C4-2B (cell line): ENCODE results near the gene LACTBL1.

Experiments
- ZFX ChIP-seq: fragments of 450-650 bp; IDR thresholded peaks from 2 replicates; pipeline ENCODE4 v1.6.1; 2017
- TF ChIP-seq, protein P1 (sequence below): fragments of 450-650 bp; conservative IDR thresholded peaks from 2 replicates; pipeline ENCODE4 v1.5.1; 2017; ENCODE audit warnings: mild to moderate bottlenecking

DNA sequence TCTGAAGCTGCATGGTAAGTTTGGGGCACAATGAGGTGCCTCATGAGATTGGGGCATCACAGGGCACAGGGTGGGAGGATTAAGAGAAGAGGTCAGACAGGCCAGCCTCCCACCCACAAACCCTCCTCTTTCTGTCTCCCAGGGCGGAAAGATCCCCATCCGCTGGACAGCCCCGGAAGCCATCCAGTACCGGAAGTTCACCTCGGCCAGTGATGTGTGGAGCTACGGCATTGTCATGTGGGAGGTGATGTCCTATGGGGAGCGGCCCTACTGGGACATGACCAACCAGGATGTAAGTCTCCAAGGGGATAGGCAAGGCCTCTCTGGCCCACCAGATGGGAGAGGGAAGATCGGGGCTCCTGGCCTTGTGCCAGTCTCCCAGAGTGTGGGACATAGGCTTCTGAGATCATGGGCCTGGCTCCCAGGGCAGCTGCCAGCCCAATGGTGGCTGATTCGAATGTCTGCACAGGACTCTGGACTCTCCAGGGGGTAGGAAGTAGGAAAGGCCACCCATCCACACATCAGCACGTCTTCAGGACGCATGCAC lies 63.7 kb downstream of the LACTBL1 start:
- TF ChIP-seq, protein P1, sequence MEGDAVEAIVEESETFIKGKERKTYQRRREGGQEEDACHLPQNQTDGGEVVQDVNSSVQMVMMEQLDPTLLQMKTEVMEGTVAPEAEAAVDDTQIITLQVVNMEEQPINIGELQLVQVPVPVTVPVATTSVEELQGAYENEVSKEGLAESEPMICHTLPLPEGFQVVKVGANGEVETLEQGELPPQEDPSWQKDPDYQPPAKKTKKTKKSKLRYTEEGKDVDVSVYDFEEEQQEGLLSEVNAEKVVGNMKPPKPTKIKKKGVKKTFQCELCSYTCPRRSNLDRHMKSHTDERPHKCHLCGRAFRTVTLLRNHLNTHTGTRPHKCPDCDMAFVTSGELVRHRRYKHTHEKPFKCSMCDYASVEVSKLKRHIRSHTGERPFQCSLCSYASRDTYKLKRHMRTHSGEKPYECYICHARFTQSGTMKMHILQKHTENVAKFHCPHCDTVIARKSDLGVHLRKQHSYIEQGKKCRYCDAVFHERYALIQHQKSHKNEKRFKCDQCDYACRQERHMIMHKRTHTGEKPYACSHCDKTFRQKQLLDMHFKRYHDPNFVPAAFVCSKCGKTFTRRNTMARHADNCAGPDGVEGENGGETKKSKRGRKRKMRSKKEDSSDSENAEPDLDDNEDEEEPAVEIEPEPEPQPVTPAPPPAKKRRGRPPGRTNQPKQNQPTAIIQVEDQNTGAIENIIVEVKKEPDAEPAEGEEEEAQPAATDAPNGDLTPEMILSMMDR: no peak
- TF ChIP-seq ZFX: no peak
